ENCODE measurements around the gene C2orf68.
"Not testable (repeated sequence)": the region's sequence is repeated elsewhere in the genome, so short reads cannot be mapped to it uniquely, and the experiment has no call there.

DNA sequence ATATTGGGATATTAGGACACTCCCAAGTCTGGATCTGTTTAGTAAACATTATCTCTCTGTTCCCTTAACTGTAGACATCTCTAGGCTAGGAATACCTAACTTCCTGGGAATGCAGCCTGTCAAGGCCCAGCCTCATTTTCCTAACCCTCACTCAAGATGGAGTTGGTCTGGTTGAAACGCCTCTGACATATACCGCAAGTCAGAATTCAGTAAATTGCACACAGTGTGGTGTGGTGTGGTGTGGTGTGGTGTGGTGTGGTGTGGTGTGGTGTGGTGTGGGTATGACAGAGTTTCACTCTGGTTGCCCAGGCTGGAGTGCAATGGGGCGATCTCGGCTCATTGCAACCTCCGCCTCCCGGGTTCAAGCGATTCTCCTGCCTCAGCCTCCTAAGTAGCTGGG lies 2.9 kb upstream of the C2orf68 start:
- TF ChIP-seq POLR2A, POLR2AphosphoS5, EP300 (IDR thresholded peaks at IDR 0.05): not testable (repeated sequence)
- TF ChIP-seq, protein P1, sequence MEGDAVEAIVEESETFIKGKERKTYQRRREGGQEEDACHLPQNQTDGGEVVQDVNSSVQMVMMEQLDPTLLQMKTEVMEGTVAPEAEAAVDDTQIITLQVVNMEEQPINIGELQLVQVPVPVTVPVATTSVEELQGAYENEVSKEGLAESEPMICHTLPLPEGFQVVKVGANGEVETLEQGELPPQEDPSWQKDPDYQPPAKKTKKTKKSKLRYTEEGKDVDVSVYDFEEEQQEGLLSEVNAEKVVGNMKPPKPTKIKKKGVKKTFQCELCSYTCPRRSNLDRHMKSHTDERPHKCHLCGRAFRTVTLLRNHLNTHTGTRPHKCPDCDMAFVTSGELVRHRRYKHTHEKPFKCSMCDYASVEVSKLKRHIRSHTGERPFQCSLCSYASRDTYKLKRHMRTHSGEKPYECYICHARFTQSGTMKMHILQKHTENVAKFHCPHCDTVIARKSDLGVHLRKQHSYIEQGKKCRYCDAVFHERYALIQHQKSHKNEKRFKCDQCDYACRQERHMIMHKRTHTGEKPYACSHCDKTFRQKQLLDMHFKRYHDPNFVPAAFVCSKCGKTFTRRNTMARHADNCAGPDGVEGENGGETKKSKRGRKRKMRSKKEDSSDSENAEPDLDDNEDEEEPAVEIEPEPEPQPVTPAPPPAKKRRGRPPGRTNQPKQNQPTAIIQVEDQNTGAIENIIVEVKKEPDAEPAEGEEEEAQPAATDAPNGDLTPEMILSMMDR (IDR thresholded peaks at IDR 0.05): not testable (repeated sequence)
